ENCODE results near the gene SLX4IP. TPM values are rescaled to one million over a fixed set of nuclear protein-coding genes. Genes with fewer than 3 reads are reported as not detected.

The SLX4IP gene
- total RNA-seq, 1 donor from 2014 or later, result 3.1 TPM

- Histone ChIP-seq H3K9me3 (replicated peaks) (no peaks in the 10 kb centered on the region), H3K4me3 (peak overlapping the region; percentile 94), H3K27me3 (ENCODE audit: low read depth) (no peaks in the 10 kb centered on the region), H3K27ac (replicated peaks) (peak overlapping the region; percentile 99), H3K36me3 (peaks cover 4% of the 10 kb centered on the region), H3K4me1 (peaks cover 55% of the 10 kb centered on the region)
- TF ChIP-seq CTCF (IDR thresholded peaks at IDR 0.05; ENCODE audit: borderline replicate concordance), result peak; percentile 90
- peak; percentile 84 for DNase-seq
- intact Hi-C loops (cut with micrococcal nuclease), result no loop called here
Observed at GRCh38 chr20:10674684-10675449, 239.8 kb downstream of the SLX4IP start.

DNA sequence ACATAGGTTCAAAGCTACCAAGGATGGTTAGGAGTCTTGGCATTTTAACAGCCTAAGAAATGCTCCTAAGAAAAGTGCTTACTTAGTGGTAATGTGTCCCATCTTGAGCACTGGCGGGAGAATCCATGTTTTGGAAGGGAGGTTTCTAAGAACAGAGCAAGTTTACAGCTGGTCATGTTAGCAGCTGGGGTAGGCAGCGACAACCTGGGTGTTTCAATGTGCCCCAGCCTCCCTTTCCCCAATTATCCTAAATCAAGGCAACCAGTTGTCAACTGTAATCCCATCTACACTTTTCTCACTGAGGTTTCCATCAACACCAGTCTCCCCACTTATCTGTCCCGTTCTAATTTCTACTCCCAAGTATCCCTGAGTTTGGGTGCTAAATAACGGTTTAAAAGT is 240.3 kb downstream of the SLX4IP start:
- Histone ChIP-seq H3K4me3 (peak overlapping the region; percentile 94), H3K27ac (replicated peaks) (peak overlapping the region; percentile 99), H3K27me3 (ENCODE audit: low read depth) (no peaks in the 10 kb centered on the region), H3K9me3 (replicated peaks) (peaks cover 2% of the 10 kb centered on the region), H3K4me1 (peaks cover 49% of the 10 kb centered on the region), H3K36me3 (peaks cover 4% of the 10 kb centered on the region)
- DNase-seq, result no peak
- intact Hi-C loops (cut with micrococcal nuclease), result no loop called here
- no peak for TF ChIP-seq CTCF (IDR thresholded peaks at IDR 0.05; ENCODE audit: borderline replicate concordance)

DNA sequence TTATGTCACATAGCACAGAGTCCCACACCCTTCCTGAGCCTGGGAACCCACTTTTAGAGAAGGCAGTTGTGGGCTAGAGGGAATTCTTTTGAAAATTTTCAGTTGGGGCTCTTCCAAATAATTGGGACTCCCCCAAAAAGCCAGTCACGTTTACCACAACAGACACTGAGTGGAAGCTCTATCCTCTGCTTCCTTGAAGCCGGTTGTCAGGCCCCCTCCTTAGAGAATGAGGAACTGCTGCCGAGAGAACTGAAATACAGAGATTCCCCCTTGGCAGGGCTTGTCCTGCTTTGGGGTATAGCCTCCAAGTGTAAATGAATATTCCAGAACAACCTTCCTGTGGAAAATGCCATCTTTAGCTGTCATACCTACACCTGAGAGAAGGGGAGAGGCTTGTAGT is 241.4 kb downstream of the SLX4IP start:
- DNase-seq, result no peak
- peaks cover 38% of the 10 kb centered on the region for H3K4me1 ChIP-seq
- H3K4me3 ChIP-seq, result no peak overlapping the region
- H3K9me3 ChIP-seq (replicated peaks), result peaks cover 9% of the 10 kb centered on the region
- no peaks in the 10 kb centered on the region for H3K27me3 ChIP-seq (ENCODE audit: low read depth)
- TF ChIP-seq CTCF (IDR thresholded peaks at IDR 0.05; ENCODE audit: borderline replicate concordance), result no peak
- no peaks in the 10 kb centered on the region for H3K36me3 ChIP-seq
- intact Hi-C loops (cut with micrococcal nuclease), result no loop called here
- H3K27ac ChIP-seq (replicated peaks), result no peak overlapping the region

Small RNAs within 50 kb of the gene (microRNA-seq; reads per million reads assigned to microRNA genes)
- gene MIR6870, result not detected

Other genes with a start within 250 kb of the SLX4IP start
- gene SNAP25, start 216.5 kb upstream of the SLX4IP start, total RNA-seq, result 0.22 TPM
- gene MKKS, start 1.1 kb upstream of the SLX4IP start, total RNA-seq, result 28.3 TPM
- 20.5 TPM for gene JAG1, start 238.7 kb downstream of the SLX4IP start, total RNA-seq

Data from left ventricle myocardium inferior (tissue), 1 donor.